Loucy (cell line): ENCODE results near the gene TARBP2.

Experiments used
- CTCF ChIP-seq: fragments of 200-600 bp; sonication (generic); conservative IDR thresholded peaks from 2 replicates; pipeline ENCODE4 v1.5.1; 2014; ENCODE audit warnings: mild to moderate bottlenecking, antibody characterized with exemption, low read length
- EZH2phosphoT487 ChIP-seq: fragments of 200-600 bp; IDR thresholded peaks from 2 replicates; pipeline ENCODE4 v1.6.1; 2018; ENCODE audit warnings: antibody characterized with exemption, mild to moderate bottlenecking, moderate library complexity, borderline replicate concordance

DNA sequence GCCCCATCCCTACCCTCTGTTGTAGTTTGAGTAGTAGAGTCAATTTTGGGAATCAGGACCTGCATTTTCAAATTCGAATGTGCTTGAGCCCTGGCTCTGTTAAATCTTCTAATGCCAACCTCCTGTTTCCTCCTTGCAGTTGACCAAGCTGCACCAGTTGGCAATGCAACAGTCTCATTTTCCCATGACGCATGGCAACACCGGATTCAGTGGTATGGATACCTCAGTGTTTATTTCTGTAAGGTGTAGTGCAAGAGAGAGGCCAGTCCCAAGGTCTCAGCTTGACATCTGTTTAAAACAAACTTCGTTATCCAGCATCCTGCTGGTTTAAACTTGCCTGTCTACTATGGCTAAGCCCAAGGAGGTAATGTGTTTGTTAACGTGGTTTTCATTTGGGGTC lies 34.0 kb upstream of the TARBP2 start:
- no peak for TF ChIP-seq CTCF
- no peak for TF ChIP-seq EZH2phosphoT487
